ENCODE measurements around the gene PPP3CA.
"Not testable (repeated sequence)": the region's sequence is repeated elsewhere in the genome, so short reads cannot be mapped to it uniquely, and the experiment has no call there.

DNA sequence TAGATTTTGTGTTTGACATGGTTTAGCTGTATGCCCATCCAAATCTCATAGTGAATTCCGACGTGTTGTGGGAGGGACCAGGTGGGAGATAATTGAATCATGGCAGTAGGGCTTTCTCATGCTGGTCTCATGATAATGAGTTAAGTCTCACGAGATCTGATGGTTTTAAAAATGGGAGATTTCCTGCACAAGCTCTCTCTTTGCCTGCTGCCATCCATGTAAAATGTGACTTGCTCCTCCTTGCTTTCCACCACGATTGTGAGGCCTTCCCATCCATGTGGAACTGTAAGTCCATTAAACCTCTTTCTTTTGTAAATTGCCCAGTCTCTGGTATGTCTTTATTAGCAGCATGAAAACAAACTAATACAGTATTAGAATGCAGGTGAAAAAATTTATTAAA, 164.6 kb downstream of the PPP3CA start:
- TF ChIP-seq, protein P1, sequence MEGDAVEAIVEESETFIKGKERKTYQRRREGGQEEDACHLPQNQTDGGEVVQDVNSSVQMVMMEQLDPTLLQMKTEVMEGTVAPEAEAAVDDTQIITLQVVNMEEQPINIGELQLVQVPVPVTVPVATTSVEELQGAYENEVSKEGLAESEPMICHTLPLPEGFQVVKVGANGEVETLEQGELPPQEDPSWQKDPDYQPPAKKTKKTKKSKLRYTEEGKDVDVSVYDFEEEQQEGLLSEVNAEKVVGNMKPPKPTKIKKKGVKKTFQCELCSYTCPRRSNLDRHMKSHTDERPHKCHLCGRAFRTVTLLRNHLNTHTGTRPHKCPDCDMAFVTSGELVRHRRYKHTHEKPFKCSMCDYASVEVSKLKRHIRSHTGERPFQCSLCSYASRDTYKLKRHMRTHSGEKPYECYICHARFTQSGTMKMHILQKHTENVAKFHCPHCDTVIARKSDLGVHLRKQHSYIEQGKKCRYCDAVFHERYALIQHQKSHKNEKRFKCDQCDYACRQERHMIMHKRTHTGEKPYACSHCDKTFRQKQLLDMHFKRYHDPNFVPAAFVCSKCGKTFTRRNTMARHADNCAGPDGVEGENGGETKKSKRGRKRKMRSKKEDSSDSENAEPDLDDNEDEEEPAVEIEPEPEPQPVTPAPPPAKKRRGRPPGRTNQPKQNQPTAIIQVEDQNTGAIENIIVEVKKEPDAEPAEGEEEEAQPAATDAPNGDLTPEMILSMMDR (conservative IDR thresholded peaks at IDR 0.05 in 1 of 2, IDR thresholded peaks at IDR 0.05 in 1 of 2; ENCODE audit: low read depth in 1 of 2, low read length in 2 of 2), result not testable (repeated sequence)
- not testable (repeated sequence) for TF ChIP-seq EZH2 (IDR thresholded peaks at IDR 0.05; ENCODE audit: low read length, missing control alignments)
